ENCODE results near the gene GLI1. TPM values are rescaled to one million over a fixed set of nuclear protein-coding genes. Genes with fewer than 3 reads are reported as not detected.

GLI1 gene
- total RNA-seq, 1 experiment from 2014 or later: 0.54 TPM

- CTCF ChIA-PET: no interaction called here
- Mint-ChIP-seq H3K27me3 (ENCODE audit: unreplicated experiment) (peaks cover 91% of the 10 kb centered on the region), H3K36me3 (ENCODE audit: insufficient read depth, unreplicated experiment) (no peaks in the 10 kb centered on the region), H3K4me1 (ENCODE audit: low read depth, unreplicated experiment) (peaks cover 25% of the 10 kb centered on the region), H3K9me3 (ENCODE audit: low read depth, unreplicated experiment) (no peaks in the 10 kb centered on the region), H3K4me3 (ENCODE audit: low read depth, unreplicated experiment) (no peak within 1 kb of the TSS), H3K27ac (ENCODE audit: unreplicated experiment) (no peak within 1 kb of the TSS)
- no TSS peak for BruUV-seq (replicated peaks)
- TF ChIP-seq CTCF (IDR thresholded peaks at IDR 0.05; ENCODE audit: unreplicated experiment): no peak
- intact Hi-C loops (cut with micrococcal nuclease; ENCODE audit: unreplicated experiment): no loop called here
- no peak for DNase-seq
Observed at GRCh38 chr12:57479376-57480115, 20.0 kb downstream of the GLI1 start, which contains the start of gene ARHGAP9. Gene ARHGAP9 (minus strand): TSS chr12:57479866. CDS start chr12:57479406, 460 bp downstream.

- CTCF ChIA-PET: no interaction called here
- peaks cover 70% of the 10 kb centered on the region for H3K27me3 Mint-ChIP-seq (ENCODE audit: unreplicated experiment)
- no peak for DNase-seq
- TF ChIP-seq CTCF (IDR thresholded peaks at IDR 0.05; ENCODE audit: unreplicated experiment): no peak
- intact Hi-C loops (cut with micrococcal nuclease; ENCODE audit: unreplicated experiment): no loop called here
- no peak overlapping the region for H3K4me3 Mint-ChIP-seq (ENCODE audit: low read depth, unreplicated experiment)
- H3K9me3 Mint-ChIP-seq (ENCODE audit: low read depth, unreplicated experiment): no peaks in the 10 kb centered on the region
- H3K27ac Mint-ChIP-seq (ENCODE audit: unreplicated experiment): no peak overlapping the region
- no peaks in the 10 kb centered on the region for H3K36me3 Mint-ChIP-seq (ENCODE audit: insufficient read depth, unreplicated experiment)
- H3K4me1 Mint-ChIP-seq (ENCODE audit: low read depth, unreplicated experiment): peaks cover 21% of the 10 kb centered on the region
- no TSS peak for BruUV-seq (replicated peaks)
Observed at GRCh38 chr12:57481671-57482070, 22.1 kb downstream of the GLI1 start.

- CTCF ChIA-PET: no interaction called here
- no peaks in the 10 kb centered on the region for H3K9me3 Mint-ChIP-seq (ENCODE audit: low read depth, unreplicated experiment)
Observed at GRCh38 chr12:57483466-57483865, 23.9 kb downstream of the GLI1 start.

GRCh38 chr12:57485695-57486094, 26.1 kb downstream of the GLI1 start:
- no TSS peak for BruUV-seq (replicated peaks)

More at GRCh38 chr12:57483466-57483865, 23.9 kb downstream of the GLI1 start:
- Mint-ChIP-seq H3K27ac (ENCODE audit: unreplicated experiment) (no peak overlapping the region), H3K27me3 (ENCODE audit: unreplicated experiment) (peaks cover 52% of the 10 kb centered on the region), H3K4me3 (ENCODE audit: low read depth, unreplicated experiment) (no peak overlapping the region), H3K36me3 (ENCODE audit: insufficient read depth, unreplicated experiment) (peaks cover 9% of the 10 kb centered on the region), H3K4me1 (ENCODE audit: low read depth, unreplicated experiment) (peaks cover 10% of the 10 kb centered on the region)
- no TSS peak for BruUV-seq (replicated peaks)
- intact Hi-C loops (cut with micrococcal nuclease; ENCODE audit: unreplicated experiment): no loop called here
- no peak for DNase-seq
- no peak for TF ChIP-seq CTCF (IDR thresholded peaks at IDR 0.05; ENCODE audit: unreplicated experiment)

More at GRCh38 chr12:57485695-57486094, 26.1 kb downstream of the GLI1 start:
- peaks cover 9% of the 10 kb centered on the region for H3K4me1 Mint-ChIP-seq (ENCODE audit: low read depth, unreplicated experiment)
- no peak for TF ChIP-seq CTCF (IDR thresholded peaks at IDR 0.05; ENCODE audit: unreplicated experiment)
- H3K9me3 Mint-ChIP-seq (ENCODE audit: low read depth, unreplicated experiment): no peaks in the 10 kb centered on the region
- DNase-seq: no peak
- peaks cover 31% of the 10 kb centered on the region for H3K36me3 Mint-ChIP-seq (ENCODE audit: insufficient read depth, unreplicated experiment)
- no peak overlapping the region for H3K27ac Mint-ChIP-seq (ENCODE audit: unreplicated experiment)
- CTCF ChIA-PET: no interaction called here
- no peak overlapping the region for H3K4me3 Mint-ChIP-seq (ENCODE audit: low read depth, unreplicated experiment)
- intact Hi-C loops (cut with micrococcal nuclease; ENCODE audit: unreplicated experiment): no loop called here
- peaks cover 30% of the 10 kb centered on the region for H3K27me3 Mint-ChIP-seq (ENCODE audit: unreplicated experiment)

All from Calu3 (cell line).